Uterus (tissue), 2 donors: Measurements from ENCODE around the gene ING2.

Experiments
- POLR2A ChIP-seq, 2 donors: fragments of 450-650 bp; IDR thresholded peaks; one replicate each; pipeline ENCODE4 v1.6.1; 2016; ENCODE audit warnings: antibody characterized with exemption in 2 of 2, mild to moderate bottlenecking in 1 of 2, moderate library complexity in 1 of 2
- TF ChIP-seq, protein P1 (sequence below), 4 experiments: fragments of 200-600 bp in 2 of 4; fragments of 450-650 bp in 2 of 4; sonication (generic) in 2 of 4; IDR thresholded peaks; one replicate each; pipeline ENCODE4 v1.5.1; 2016 to 2019; ENCODE audit warnings: antibody characterized with exemption in 4 of 4, mild to moderate bottlenecking in 2 of 4, moderate library complexity in 1 of 4

DNA sequence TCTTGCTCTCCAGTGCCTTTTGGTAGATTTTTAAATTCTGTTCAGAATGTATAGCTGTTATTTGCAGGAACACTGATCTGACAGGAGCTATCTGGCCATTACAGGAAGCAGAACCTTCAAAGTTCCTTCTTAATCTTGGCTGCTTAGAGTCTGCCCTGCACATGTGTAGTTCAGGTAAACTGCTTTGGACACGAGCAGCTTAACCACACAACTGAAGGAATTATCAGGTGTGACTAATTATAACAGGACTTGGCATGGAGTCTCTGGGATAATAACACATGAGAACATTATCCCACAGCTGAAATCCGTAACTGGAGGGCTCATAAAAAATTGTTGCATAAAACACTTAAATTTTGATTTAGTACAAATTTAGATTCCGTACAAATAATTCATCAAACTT, 11.6 kb upstream of the ING2 start:
- no peak for TF ChIP-seq POLR2A (IDR thresholded peaks at IDR 0.05)
- TF ChIP-seq, protein P1, sequence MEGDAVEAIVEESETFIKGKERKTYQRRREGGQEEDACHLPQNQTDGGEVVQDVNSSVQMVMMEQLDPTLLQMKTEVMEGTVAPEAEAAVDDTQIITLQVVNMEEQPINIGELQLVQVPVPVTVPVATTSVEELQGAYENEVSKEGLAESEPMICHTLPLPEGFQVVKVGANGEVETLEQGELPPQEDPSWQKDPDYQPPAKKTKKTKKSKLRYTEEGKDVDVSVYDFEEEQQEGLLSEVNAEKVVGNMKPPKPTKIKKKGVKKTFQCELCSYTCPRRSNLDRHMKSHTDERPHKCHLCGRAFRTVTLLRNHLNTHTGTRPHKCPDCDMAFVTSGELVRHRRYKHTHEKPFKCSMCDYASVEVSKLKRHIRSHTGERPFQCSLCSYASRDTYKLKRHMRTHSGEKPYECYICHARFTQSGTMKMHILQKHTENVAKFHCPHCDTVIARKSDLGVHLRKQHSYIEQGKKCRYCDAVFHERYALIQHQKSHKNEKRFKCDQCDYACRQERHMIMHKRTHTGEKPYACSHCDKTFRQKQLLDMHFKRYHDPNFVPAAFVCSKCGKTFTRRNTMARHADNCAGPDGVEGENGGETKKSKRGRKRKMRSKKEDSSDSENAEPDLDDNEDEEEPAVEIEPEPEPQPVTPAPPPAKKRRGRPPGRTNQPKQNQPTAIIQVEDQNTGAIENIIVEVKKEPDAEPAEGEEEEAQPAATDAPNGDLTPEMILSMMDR (IDR thresholded peaks at IDR 0.05): no peak
